ENCODE data around the gene ELAVL2.

GRCh38 chr9:23746317-23746716 is 79.7 kb downstream of the ELAVL2 start:
- TF ChIP-seq GATA3 (IDR thresholded peaks at IDR 0.05; ENCODE audit: low read depth, low read length) (no peak), GATA2 (IDR thresholded peaks at IDR 0.05; ENCODE audit: low read depth, low read length) (no peak)
